ENCODE measurements around the gene STX16.

The STX16 gene

DNA sequence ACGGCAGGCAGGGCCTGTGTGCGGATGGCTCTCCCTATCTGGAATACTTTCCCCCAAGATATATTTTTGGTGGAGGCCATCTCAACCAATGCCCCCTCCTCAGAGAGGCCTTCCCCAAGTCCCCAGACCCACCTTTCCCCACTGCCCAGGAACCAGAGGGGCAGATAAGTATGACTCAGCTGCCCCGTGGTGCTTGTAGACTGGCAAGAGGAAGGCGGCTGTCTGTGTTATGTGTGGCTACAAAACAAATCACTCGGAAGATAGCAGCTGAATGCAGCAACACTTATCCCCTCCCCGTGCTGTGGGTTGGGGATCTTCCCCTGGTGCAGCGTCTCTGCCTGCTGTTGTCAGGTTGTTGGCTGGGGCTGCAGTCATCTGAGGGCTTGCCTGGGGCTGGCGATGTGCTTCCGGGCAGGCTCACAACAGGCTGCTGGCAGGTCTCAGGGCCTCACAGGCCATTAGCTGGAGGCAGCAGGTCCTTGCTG, 48.6 kb downstream of the STX16 start:
- DNase-seq: no peak

DNA sequence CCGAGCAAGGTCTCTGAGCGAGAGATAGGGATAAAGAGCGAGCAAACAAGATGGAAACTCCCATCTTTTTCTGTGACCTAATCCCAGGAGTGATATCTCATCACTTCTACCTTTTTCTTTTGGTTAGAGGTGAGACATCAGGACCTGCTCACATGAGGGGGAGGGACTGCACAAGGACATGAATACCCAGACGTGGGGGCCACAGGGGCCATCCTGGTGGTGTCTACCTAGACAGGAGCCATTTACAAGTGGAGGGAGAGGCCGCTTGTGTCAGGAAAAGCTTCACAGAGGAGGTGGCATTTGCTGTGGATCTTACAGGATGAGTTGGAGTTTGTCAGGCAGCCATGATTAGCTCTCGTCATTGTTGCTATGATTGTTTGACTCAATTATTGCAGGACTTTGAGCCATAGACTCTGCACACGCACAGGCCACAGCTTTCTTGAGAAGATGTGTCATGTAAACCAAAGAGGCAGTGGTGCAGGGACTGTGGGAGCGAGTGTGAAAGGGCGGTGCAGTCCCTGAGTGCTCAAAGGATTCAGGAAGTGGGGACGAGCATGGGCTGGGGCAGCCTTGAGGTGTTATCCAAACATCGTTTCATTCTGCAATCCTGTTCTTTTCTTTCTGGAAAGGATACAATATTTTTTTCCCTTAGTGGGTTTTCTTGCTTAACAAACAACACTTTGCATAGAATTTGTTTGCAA, 49.2 kb downstream of the STX16 start:
- DNase-seq: no peak

DNA sequence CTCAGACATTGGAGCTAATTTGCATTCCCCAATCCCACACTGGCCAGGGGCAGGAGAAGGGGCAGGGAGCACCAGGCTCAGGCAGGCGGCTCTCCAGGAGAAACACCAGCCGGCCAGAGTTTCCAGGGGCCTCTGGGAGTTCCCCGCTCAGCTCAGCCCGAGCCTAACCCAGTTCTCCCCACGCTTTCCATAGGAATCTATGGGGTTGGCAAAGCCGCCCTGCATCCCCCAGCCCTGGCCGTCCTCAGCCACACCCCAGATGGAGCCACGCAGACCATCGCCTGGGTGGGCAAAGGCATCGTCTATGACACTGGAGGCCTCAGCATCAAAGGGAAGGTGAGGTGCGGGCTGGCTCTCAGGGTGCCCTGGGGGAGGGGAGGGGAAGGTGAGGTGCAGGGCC, 49.7 kb downstream of the STX16 start:
- no peak for DNase-seq

DNA sequence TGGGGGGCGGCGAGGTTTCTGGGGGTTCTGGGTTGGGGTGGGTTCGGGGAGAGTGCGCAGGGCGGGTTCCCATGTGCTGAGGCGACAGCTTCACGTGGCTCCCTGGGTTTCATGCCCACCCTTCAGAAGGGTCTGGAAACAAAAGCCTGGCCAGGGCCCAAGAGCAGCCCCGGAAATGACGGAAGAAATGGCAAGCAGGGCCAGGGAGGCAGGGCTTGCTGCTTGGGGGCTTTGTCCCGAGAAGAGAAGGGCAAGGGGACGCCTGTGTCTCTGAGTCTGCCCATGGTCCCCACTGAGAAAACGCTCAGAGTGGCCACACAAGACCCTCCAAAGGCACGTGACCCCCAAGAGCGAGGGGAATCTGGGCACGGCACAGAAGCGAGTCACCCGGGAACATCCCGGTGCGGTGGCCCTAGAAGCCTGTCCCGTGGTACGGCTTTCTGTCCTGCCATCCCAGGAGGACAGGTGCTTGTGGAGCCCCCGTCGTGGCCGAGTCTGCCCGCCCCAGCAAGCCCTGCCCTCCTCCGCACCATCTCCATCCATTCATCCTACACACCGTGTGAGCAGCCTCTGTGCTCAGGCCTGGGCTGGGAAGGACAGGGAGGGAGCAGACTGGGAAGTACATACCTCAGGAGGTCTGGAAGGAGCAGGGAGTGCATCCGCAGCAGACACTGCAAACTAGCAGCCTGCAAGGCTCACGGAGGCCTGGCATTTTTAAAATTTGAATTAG, 50.5 kb downstream of the STX16 start:
- DNase-seq: no peak

DNA sequence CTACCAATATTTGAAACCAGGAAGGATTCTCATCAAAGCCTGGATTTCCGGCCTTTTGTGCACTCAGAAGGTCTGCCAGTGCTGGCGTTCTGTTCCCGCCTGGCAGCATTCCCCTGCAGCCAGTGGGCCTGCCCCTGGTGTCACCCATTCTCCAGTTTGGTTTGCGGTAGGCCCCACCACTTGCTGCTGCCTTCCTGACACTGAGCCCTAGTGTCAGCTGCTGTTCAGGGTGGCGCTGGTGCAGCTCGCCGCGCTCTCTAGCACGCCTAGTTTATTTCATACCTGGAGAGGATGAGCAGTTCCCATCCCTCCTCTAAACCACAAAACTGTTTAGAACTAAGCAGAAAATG, 51.1 kb downstream of the STX16 start:
- no peak for DNase-seq

DNA sequence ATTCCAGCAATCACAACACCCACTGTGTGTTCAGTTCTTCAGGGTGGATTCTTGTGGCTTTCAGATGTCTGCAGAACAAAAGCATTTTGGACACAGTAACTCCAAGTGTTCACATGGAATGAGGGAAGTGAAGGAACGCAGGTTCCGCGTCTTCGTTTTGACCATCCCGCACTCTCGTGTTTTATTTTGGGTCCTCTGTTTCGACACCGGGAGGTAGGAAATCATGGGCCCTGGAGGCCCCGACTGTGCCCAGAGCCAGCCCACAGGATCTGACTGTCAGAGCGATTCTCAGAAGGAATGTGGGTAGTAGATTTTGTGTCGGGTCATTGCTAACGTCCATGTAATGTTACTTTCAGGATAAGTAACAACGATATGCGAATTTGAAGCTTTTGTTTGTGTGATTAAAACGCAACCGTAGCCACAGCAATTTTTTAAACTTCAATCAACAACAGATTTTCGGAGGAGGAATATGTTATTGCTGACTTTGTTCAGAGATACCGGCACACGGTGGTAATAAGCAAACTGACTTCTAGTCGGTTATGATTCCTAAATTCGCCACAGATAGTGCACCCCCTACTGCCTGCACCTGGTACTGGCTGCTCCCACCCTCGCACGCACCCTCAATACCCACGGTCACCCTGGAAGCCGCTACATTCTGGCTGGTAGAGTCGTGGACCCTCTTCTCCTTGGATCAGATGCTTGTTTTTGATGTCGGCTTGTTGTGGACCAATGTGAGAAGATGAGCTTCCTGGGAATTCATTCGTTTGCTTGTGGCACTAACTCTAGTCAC, 52.0 kb downstream of the STX16 start:
- DNase-seq: no peak

DNA sequence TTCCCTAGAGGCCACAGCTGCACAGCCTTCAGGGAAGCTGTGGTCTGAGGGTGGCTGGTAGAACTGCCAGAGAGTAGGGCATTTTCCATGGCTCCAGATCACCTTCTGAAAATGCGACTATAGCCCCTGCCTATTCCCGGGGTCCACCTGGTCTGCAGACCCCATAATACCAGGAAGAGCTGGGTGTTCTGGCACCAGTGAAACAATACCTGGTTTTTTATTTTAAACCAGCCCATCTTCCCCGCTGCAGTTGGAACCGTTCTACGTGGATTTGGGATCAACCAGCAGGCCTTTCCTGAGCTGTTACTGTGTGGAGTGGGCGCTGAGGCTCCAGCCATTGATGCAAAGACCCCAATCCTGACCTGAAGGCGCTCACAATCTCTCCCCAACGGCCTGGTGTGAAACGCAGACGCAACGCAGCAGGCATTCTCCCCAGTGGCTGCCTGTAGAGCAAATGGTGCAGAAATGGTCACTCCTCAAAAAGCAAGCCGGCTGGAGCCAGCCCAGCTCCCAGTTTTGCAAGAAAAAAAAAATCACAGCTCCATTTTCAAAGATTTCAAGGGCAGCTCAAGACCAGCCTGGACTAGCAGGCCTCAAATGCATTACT, 52.8 kb downstream of the STX16 start:
- no peak for DNase-seq

DNA sequence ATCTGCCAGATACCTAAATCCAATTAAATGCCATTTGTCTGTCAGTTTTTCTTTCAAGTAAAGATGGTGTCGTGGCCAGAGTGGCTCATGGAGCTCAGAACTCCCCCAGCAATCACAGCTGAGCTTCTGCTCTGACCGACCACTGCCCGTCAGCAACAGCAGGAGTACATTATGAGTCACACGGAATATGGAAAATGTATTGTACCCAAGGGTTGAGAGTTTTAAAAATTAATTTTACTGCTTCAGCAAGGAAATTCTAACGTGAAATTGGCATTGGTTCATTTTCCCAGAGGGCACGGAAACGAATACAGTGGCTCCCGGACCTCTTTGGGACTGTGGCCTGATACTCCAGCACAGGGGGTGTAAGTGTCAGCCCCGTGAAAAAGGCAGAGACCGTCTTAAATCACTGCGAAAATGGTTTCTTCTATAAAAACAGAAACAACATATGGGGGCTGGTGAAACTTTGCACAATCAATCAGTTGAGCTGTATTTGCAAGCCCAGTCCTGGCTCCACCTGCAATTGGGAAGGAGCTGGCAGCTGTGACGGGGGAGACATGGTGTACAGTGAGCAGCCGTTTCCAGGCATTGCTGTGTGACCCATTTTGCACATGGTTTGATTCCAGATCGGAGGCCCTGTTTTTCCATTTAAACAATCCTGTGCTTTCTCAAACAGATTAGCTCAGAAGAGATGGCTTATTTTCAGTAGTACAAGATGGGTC, 54.3 kb downstream of the STX16 start:
- DNase-seq: no peak

DNA sequence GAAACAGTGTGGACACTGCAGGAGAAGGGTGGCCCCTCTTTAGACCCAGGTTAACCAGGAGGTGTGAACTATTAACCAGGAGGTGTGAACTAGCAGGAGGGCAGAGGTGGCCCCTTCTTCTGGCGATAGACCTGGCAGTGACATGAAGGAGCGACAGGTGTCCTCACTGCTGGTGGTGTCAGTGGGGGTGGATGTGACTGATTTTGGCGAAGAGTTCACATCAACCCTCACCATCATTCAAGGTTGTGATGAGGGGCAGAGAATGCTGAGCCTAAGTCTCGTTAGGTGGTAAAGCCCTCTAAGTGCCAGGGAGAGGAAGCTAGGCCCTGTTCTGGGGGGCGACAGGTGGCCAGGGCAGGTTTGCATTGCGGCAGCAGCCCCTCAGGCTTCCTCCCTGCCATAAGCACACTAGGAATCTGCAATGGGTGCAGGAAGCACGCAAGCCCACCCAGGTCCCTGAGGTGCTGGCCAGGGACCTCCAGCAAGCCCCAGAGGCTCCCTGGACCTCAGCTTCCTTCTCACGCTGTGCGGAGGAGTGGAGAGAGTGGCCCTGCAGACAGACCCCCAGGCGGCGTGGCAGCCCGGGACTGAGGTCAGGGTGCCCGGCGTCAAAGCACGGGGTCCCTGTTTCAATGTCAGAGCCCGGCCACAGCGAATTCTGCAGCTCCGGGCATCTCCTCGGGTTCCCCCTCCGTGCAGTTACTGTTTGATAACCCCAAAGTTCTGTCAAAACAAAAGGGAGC, 55.2 kb downstream of the STX16 start:
- DNase-seq: no peak

DNA sequence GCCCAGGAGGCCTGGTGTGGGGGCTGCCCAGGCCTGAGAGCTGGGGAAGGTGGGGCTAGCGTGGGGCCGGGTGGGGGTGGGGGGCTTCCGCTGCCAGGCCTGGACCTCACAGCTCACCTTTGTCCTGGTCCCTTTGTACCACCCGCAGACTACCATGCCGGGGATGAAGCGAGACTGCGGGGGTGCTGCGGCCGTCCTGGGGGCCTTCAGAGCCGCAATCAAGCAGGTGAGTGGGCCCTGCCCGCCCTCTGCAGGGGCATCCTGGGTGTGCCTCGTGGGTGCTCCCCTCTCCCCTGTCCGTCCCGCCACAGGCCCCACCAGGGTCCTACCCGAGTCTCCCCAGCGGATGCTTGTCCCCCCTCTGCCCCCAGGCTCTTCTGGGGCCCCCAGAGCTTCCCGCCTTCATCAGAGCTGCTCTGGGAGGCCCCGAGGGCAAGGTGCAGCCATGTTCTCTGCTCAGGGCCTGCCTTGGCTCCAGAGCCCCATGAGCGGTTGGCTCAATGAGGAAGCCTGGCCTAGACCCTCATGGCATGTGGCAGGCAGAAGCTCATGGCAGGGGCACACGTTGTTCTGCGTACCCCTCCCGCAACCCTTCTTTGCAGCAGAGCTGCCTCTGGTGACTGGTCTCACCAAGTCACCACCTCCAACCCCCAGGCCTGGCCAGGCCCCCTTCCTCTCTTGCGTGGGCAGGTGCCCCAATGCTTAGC, 56.0 kb downstream of the STX16 start:
- no peak for DNase-seq

DNA sequence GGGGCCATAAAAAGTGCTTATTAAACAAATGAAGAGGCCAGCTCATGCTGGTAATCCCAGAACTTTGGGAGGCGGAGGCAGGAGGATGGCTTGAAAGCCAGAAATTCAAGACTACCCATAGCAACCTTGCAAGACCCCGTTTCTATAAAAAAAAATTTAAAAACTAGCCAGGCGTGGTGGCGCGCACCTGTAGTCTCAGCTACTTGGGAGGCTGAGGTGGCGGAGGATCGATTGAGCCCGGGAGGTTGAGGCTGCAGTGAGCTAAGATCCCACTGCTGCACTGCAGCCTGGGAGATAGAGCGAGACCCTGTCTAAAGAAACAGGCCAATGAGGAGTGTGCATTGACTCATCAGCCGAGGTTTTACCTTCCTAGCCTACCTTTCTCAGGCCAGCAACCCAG, 56.7 kb downstream of the STX16 start:
- no peak for DNase-seq

DNA sequence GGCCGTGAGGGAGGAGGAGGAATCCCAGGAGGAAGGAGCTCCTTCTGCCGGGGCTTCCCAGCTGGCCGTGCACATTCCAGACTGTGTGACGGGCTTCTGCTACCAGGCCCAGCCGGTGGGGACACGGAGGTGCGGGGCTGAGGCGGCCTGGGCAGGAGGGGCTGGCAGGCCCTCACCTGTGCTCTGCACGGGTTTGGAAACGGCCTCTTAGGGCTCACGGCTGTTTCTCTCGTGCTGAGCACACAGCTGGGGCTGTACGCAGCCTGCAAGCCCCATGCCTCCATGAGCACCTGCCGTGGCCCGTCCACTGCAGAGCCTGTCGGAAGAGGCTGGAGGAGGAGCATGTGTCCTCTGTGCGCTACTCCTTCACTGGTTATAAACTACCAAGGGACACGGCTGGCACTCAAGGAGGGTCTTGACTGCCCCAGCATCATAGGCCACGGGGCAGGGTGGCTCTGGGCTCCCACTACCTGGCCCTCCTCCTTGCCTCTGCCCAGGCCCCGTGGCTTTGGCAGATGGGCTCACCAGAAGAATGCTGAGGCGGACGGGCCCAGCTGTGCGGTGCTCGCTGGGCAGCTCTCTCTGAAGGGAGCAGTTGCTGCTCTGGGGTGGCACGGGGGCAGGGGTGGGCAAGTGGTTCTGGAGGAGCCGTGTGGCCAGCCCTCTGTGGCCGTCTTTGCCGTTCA, 57.3 kb downstream of the STX16 start:
- no peak for DNase-seq

DNA sequence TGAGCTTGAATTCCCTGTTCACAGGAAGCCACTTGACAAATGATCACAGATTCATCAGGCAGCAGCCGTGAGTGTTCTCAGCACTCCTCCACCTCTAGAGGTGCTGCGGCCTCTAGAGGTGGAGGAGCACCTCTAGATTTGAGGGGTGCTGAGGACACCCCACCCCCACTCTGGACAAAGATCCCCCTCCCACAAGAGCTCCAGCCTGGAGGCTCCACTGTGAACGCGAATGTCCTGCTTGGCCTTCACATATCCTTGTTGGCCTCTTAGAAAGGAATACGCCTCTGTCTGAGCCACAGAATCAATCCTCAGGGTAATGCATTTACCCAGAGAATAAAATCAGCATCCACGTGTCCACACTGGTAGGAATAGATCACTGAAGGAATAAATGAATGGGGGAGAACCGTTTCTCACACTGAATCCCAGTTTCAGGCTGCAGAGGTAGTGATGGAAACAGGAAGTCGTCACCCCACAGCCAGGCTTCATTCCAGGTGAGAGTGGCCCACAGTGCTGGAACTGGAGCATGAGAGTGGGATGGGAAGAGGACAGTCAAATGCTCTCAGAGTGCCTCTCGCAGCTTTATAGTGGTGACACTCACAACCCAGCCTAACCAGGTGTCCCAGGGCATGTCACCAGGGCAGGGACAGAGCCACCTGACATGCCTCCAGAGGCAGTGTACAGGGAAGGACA, 58.1 kb downstream of the STX16 start:
- no peak for DNase-seq

DNA sequence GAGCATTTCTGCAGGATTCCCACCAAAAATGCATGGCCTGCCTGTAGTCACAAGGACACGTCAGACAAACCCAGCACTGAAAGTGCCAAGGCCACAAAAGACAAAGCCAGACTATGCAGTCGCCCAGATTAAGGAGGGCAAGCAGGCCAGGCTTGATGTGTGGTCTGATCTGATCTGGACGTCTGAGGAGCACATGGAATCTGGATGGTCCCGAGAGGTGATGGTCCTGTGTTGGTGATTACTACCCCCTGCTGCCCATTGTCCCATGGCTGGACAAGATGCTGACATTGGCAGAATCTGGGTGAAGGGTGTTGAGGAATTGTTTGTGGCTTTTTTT, 58.6 kb downstream of the STX16 start:
- no peak for DNase-seq

DNA sequence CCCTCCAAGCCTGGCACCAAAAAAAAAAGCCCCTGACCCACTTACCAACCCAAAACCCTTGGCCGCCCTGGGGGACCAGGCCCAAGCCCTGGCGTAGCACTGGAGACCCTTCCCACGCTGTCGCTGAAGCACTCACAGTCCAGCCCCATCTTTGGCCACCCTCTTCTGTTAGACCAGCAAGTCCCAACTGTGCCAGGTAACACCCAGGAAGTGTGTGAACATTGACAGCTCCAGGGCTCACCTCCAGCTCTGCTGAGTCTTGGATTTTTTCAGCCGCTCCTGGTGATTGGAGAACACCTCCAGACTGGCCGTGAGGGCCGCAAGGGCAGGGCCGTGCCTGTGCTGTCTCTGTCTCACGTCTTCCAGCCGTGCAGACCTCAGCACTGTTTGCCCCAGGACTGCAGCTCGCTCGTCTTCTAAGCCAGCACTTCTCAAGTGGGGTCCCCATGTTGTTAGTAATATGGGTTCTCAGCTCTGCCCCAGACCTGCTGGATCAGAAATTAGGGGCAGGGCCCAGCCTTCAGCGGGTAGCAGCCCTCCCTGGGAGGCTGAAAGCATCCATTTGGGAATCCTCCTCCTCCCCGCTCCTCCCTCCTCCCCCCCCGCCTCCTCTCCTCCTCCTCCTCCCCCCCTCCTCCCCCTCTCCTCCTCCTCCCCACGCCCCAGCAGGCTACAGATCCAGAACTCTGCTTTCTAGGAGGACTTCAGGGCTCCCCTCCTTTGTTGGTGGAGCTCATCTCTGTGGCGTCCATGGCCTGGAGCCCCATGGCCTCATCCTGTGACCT, 59.6 kb downstream of the STX16 start:
- DNase-seq: no peak

DNA sequence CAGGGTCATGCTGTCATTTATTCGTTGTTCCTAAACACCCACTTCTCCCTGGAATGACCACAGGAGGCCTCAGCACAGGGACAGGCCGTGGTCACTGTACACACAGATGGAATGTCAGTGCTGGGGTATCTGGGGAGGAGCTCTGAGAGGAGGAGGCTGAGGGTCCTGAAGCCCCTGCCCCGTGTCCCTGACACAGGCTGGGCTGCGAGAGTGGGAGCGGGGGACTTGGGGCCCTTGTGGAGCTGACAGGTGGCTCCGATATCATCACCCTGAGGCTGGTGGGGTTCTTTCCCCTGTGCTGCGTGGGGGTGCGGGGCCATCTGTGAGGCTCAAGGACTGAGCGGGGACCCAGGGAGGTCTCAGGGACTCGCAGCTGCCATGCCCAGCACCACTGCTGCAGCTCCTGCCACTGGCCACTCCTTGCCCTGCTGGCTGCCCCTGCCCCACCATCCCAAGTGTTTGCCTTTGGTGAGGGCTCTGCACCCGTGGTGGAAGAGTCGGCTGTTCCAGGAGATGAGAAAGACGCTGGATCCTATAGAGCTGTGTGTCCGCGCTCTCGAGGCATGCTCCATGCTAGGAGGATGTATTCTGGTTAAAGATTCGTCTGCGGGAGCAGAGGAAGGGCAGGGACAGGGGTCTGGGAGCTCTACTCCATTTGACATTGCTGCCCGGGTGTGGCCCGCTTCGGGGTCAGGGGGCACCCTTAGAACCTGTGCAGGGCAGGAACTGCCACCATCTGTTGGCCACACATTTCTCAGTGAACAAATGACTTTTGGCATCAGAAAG, 60.4 kb downstream of the STX16 start:
- no peak for DNase-seq

DNA sequence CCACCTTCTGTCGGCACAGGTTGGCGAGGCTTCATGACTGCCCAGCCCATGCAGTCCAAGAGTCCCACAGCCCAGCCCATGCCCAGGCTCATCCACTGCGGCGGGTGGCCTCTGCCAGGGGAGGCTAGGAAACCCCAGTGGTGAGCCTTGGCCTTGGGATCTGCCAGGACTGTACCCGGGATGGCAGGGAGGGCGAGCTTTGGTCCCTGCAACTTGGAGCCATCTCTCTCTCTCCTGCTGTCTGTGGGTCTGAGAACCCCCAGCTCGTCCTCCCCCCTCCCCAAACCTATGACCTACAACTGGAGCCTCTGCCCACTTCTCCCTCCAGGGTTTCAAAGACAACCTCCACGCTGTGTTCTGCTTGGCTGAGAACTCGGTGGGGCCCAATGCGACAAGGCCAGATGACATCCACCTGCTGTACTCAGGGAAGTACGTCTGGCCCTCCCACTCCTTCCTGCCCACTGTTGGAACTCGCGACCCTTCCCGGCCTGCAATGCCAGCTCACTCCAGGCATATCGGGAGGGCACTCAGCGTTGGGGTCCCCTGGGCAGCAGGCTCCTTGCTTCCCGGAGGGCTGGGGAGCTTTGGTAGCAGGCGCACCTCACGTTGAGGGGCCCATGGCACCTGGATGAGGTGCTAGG, 61.2 kb downstream of the STX16 start:
- DNase-seq: no peak
